Body of pancreas (tissue), 4 donors: ENCODE measurements around the gene AGXT. TPM values are rescaled to one million over a fixed set of nuclear protein-coding genes. Genes with fewer than 3 reads are reported as not detected.
A peak's percentile ranks its signal among the peaks of the same experiment; 100 is the strongest.

ENCODE experiments used
- ATAC-seq: fragments of 150-250 bp; one replicate; pipeline ENCODE4 v1.9.1; 2016
- DNase-seq, 4 donors: peaks; one replicate each; pipeline ENCODE4 v3.0.0-alpha.2; 2019
- H3K27ac ChIP-seq, 4 donors: fragments of 200-600 bp; sonication (generic); 1 replicate in 3 of 4; 2 replicates in 1 of 4; pipeline versions ENCODE4 v1.5.1 to v1.6.1; 2016 to 2019; ENCODE audit warnings: mild to moderate bottlenecking in 1 of 4, mixed read lengths in 1 of 4, moderate library complexity in 1 of 4
- H3K27me3 ChIP-seq, 2 donors: fragments of 200-600 bp; sonication (generic); one replicate each; pipeline ENCODE4 v1.6.0; 2016; ENCODE audit warnings: mild to moderate bottlenecking in 1 of 2
- H3K36me3 ChIP-seq, 2 donors: fragments of 200-600 bp; sonication (generic); replicated peaks in 1 of 2; 2 replicates each; pipeline ENCODE4 v1.5.1; 2016; ENCODE audit warnings: low read depth in 2 of 2; ENCODE audit not compliant: insufficient read depth in 1 of 2
- H3K4me1 ChIP-seq: fragments of 200-600 bp; sonication (generic); one replicate; pipeline ENCODE4 v1.6.0; 2016
- H3K4me3 ChIP-seq, 2 donors: fragments of 200-600 bp; sonication (generic); 1 replicate in 1 of 2; 2 replicates in 1 of 2; pipeline ENCODE4 v1.5.1; 2016 to 2019
- H3K9me3 ChIP-seq, 3 donors: fragments of 200-600 bp; sonication (generic); 1 replicate in 2 of 3; 2 replicates in 1 of 3; pipeline ENCODE4 v1.5.1; 2016
- POLR2A ChIP-seq, 3 donors: fragments of 450-650 bp; IDR thresholded peaks; one replicate each; pipeline ENCODE4 v1.6.1; 2016; ENCODE audit warnings: antibody characterized with exemption in 3 of 3, mild to moderate bottlenecking in 2 of 3
- WGBS, 2 donors: methylation state at CpG; one replicate each; pipeline ENCODE4 v1.1.5; 2017; 5-methylcytosine and 5-hydroxymethylcytosine counted together
- intact Hi-C: fragments of 100-400 bp; cut with DNase I; formaldehyde crosslinking; loops from one replicate; pipeline ENCODE4 v1.15.1; 2023
- total RNA-seq, 2 donors: library from RNA; depleted of rRNA; stranded (reverse); fragments of >200 nt; gene quantifications; one replicate each; pipeline ENCODE4 v1.1.0, GENCODE V29; 2016
- TF ChIP-seq, protein P1 (sequence below), 7 experiments: fragments of 450-650 bp in 4 of 7; fragments of 200-600 bp in 3 of 7; sonication (generic) in 3 of 7; IDR thresholded peaks; one replicate each; pipeline ENCODE4 v1.5.1; 2016 to 2019; ENCODE audit warnings: antibody characterized with exemption in 7 of 7

Gene AGXT
- total RNA-seq, 2 donors from 2014 or later = 1.6 TPM; not detected in 1

DNA sequence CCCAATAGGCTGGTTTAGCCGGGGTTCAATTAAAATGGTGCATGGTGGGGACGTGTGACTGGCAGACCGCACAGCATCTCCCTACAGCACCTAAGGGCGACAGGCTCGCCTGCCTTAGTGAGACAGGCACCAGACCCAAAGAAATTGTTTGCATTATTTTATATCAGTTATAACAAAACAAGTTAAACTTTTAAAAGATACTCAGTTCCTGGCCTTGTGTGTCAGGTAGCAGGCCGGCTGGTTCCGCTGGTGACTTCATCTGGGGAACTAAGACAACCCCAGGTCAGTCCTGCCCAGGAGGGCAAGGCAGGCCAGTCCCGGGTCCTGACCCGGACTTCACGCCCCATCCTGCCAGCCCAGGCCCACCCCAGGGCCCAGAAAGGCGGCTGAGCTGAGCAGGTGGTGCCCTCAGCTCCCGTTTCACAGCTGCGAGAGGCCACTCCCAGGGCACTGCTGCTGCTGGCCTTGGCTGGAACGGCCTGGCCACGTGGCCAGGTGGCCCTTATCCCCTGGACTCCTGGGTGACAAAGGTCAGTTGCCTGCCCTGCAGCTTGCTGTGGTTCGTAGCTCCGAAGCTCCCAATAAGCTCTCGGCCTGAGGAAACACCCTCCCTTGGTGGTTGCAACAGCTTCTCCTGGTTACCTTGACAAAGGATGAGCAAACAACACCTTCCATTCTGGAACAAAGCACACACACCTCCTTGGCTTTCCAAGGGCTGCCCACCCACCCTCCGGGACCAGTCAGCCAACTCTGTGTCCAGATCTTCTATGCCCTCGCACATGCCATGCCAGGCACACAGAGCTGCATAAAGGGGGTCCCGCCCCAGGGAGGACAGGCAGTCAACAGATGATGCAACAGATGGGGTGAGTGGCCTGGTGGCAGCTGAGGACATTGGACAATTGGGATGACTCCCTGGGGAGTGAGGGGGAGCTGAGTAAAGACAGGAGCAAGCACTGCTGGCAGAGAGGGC is 11.3 kb upstream of the AGXT start:
- ATAC-seq = peak; percentile 85
- intact Hi-C loops = no loop called here
- 46 to 71% methylated on average over 13 to 21 of the region's 21 CpGs for WGBS, 2 donors

DNA sequence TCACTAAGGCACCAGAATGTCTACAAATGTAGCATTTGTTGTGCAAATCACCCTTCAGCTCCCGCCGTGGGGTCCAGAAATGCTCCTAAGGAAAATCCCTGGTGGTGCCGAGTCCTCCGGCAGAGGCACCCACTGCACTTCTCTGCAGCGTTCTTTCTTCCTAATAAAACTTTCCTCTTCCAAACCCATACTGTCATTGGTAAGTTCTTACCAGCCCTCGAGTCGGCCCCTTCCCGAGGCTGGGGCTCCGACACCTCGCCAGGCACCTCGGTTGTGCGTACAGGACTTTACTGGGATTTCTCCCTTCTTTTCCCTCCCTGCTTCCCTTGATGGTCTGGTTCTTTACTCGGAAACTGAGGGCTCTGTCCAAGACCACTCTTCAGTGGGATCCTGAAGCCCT is 10.3 kb upstream of the AGXT start:
- ATAC-seq = no peak
- no peaks in the 10 kb centered on the region for H3K27me3 ChIP-seq
- intact Hi-C loops = no loop called here
- no peak overlapping the region for H3K4me3 ChIP-seq
- DNase-seq = no peak
- TF ChIP-seq, protein P1, sequence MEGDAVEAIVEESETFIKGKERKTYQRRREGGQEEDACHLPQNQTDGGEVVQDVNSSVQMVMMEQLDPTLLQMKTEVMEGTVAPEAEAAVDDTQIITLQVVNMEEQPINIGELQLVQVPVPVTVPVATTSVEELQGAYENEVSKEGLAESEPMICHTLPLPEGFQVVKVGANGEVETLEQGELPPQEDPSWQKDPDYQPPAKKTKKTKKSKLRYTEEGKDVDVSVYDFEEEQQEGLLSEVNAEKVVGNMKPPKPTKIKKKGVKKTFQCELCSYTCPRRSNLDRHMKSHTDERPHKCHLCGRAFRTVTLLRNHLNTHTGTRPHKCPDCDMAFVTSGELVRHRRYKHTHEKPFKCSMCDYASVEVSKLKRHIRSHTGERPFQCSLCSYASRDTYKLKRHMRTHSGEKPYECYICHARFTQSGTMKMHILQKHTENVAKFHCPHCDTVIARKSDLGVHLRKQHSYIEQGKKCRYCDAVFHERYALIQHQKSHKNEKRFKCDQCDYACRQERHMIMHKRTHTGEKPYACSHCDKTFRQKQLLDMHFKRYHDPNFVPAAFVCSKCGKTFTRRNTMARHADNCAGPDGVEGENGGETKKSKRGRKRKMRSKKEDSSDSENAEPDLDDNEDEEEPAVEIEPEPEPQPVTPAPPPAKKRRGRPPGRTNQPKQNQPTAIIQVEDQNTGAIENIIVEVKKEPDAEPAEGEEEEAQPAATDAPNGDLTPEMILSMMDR (IDR thresholded peaks at IDR 0.05) = no peak
- no peak for TF ChIP-seq POLR2A (IDR thresholded peaks at IDR 0.05)
- 95 to 97% methylated on average over 13 of the region's 13 CpGs for WGBS, 2 donors
- no peak overlapping the region for H3K27ac ChIP-seq
- no peaks in the 10 kb centered on the region for H3K9me3 ChIP-seq
- peaks cover 13% of the 10 kb centered on the region for H3K4me1 ChIP-seq
- no peaks in the 10 kb centered on the region for H3K36me3 ChIP-seq

More for the DNA sequence above, 11.3 kb upstream of the AGXT start:
- Histone ChIP-seq H3K27me3 (no peaks in the 10 kb centered on the region), H3K27ac (peak overlapping the region in 3 of 4 donors; percentile 15 to 44 (median 23)), H3K4me1 (peaks cover 13% of the 10 kb centered on the region), H3K4me3 (no peak overlapping the region), H3K36me3 (no peaks in the 10 kb centered on the region), H3K9me3 (no peaks in the 10 kb centered on the region)
- peak; percentile 53 to 82 (median 76) for DNase-seq
- TF ChIP-seq, protein P1 (IDR thresholded peaks at IDR 0.05) = no peak
- no peak for TF ChIP-seq POLR2A (IDR thresholded peaks at IDR 0.05)

DNA sequence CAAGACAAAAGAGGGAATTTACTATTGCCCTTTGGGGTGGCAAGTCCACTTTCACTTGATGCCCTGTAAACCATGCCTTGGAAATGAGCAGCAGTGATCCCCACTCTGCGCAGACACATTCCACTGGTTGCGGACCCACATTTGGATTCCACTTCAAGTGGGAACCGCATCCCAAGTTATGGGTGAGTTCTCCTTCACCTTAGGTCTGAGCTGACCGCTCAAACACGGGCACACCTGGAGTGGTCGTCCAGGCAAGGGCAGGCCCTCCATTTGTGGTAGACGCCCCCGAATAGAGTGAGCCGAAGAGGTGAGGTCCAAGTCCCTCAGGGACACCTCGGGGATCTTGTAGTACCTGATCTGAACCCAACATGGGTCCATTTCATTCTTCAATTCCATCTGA is 9.8 kb upstream of the AGXT start:
- Histone ChIP-seq H3K4me1 (peaks cover 13% of the 10 kb centered on the region), H3K9me3 (no peaks in the 10 kb centered on the region), H3K36me3 (no peaks in the 10 kb centered on the region), H3K4me3 (no peak overlapping the region), H3K27ac (no peak overlapping the region), H3K27me3 (no peaks in the 10 kb centered on the region)
- ATAC-seq (no peak), DNase-seq (no peak)
- intact Hi-C loops = no loop called here
- 89 to 93% methylated on average over 9 to 10 of the region's 10 CpGs for WGBS, 2 donors
- TF ChIP-seq POLR2A (IDR thresholded peaks at IDR 0.05) = no peak
- TF ChIP-seq, protein P1 (IDR thresholded peaks at IDR 0.05) = no peak

DNA sequence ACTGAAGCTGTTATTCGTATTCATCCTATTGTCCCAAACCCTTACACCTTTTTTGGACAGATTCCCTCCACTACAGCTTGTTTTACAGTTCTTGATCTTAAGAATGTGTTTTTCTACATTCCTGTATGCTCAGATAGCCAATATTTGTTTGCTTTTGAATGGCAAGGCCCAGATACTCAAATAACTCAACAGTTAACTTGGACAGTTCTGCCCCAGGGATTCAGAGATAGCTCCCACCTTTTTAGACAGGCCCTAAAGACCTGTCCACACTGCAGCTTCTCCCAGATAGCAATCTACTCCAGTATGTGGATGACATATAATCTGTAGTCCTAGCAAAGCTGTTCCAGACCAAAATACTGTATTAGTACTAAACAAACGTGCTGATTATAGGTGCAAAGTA is 7.1 kb upstream of the AGXT start:
- ATAC-seq = no peak
- intact Hi-C loops = no loop called here
- DNase-seq = no peak
- Histone ChIP-seq H3K27ac (no peak overlapping the region), H3K36me3 (no peaks in the 10 kb centered on the region), H3K9me3 (no peaks in the 10 kb centered on the region), H3K4me1 (peaks cover 13% of the 10 kb centered on the region), H3K4me3 (no peak overlapping the region), H3K27me3 (no peaks in the 10 kb centered on the region)
- TF ChIP-seq, protein P1 (IDR thresholded peaks at IDR 0.05) = no peak
- no peak for TF ChIP-seq POLR2A (IDR thresholded peaks at IDR 0.05)
- 61 to 81% methylated on average over 2 of the region's 2 CpGs for WGBS, 2 donors
